ENCODE measurements around the gene PABPC1L2A.
"Not testable (repeated sequence)": the region's sequence is repeated elsewhere in the genome, so short reads cannot be mapped to it uniquely, and the experiment has no call there.

The PABPC1L2A gene

DNA sequence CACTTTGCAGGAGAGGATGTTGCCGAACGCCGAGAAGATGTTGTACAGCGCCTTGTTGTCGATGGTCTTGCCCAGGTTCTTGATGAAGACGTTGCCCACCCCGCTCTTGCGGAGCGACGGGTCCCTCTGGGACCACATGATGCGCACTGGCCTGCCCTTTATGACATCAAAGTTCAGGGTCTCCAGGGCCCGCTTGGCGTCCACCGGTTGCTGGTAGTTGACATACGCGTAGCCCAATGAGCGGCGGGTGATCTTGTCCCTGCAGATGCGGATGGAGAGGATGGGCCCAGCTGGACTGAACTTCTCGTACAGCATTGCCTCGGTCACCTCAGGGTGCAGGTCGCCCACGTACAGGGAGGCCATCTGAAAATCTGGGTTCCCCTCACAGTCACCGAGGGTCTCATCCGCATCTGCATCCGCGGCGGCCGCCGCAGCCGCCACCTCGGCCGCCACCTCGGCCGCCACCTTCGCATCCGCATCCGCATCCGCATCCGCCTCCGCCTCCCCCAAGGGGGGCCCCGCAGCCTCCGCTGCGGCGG is at the start of gene PABPC1L2A:
TSS of gene PABPC1L2A (minus strand) at position 489 of the 539 bp plus-strand sequence. CDS start at position 363, 126 bp downstream.
- not testable (repeated sequence) for H3K4me1 ChIP-seq (ENCODE audit: control insufficient read depth, insufficient read depth, low read length); H3K36me3 ChIP-seq (ENCODE audit: control insufficient read depth, insufficient read depth, low read length); H3K9ac ChIP-seq (ENCODE audit: low read length); H3K27me3 ChIP-seq (ENCODE audit: control insufficient read depth, insufficient read depth, low read length); H3K9me3 ChIP-seq (ENCODE audit: control insufficient read depth, low read length); H3K4me3 ChIP-seq (ENCODE audit: low read length)

DNA sequence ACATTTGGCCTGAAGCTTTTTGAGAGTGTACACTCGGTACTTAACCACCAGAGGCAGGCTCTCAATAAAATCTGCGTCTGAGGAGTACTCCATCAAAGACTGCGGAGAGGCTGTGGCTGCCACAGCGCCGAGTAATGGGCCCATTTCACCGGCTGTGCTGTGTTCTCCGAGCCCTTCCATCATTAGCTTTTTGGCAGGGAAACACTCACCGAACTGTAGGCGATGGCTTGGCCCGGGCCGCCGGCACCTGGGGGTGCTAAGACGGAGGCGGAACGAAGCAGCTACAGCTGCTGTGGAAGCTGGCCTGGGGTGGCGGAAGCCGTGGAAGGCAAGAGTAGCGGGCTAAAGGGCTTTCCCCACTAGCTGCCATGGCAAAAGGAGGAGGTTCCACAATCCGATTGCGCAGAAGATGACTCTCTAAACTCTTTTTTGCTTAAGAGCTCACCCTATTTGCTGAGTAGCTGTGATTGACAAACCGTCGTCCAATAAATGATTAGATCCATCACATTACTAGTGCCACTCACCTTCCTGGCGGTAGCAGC is 48.5 kb upstream of the PABPC1L2A start:
- Histone ChIP-seq H3K4me1 (ENCODE audit: control insufficient read depth, insufficient read depth, low read length) (no peaks in the 10 kb centered on the region), H3K9ac (ENCODE audit: low read length) (no peak overlapping the region), H3K36me3 (ENCODE audit: control insufficient read depth, insufficient read depth, low read length) (no peaks in the 10 kb centered on the region), H3K4me3 (ENCODE audit: low read length) (no peak overlapping the region), H3K27me3 (ENCODE audit: control insufficient read depth, insufficient read depth, low read length) (no peaks in the 10 kb centered on the region), H3K9me3 (ENCODE audit: control insufficient read depth, low read length) (no peaks in the 10 kb centered on the region)

DNA sequence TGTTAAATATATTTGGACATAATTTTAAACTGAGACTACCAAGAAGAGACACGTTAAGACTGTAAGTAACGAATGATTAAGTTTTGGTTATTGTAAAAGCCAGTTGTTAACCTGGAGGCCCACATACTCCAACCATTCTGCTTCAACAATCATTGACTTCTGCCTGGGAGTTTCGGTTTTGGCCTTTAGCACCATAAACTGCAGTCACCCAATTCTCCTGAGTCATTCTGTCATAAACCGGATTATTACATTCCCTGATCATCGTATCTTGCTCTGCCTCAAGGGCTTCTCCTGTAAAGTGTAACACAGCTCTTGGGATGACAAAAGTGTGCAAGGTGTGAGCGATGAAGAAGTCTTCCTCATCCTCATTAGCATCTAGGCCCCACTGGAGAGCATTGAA is 46.9 kb upstream of the PABPC1L2A start:
- no peaks in the 10 kb centered on the region for H3K36me3 ChIP-seq (ENCODE audit: control insufficient read depth, insufficient read depth, low read length)
- no peaks in the 10 kb centered on the region for H3K4me1 ChIP-seq (ENCODE audit: control insufficient read depth, insufficient read depth, low read length)
- no peak overlapping the region for H3K9ac ChIP-seq (ENCODE audit: low read length)
- H3K27me3 ChIP-seq (ENCODE audit: control insufficient read depth, insufficient read depth, low read length), result no peaks in the 10 kb centered on the region
- H3K4me3 ChIP-seq (ENCODE audit: low read length), result no peak overlapping the region
- no peaks in the 10 kb centered on the region for H3K9me3 ChIP-seq (ENCODE audit: control insufficient read depth, low read length)

GRCh38 chrX:73099505-73099904 is 20.2 kb upstream of the PABPC1L2A start:
- H3K9me3 ChIP-seq (ENCODE audit: control insufficient read depth, low read length); H3K4me3 ChIP-seq (ENCODE audit: low read length); H3K27me3 ChIP-seq (ENCODE audit: control insufficient read depth, insufficient read depth, low read length); H3K4me1 ChIP-seq (ENCODE audit: control insufficient read depth, insufficient read depth, low read length); H3K9ac ChIP-seq (ENCODE audit: low read length); H3K36me3 ChIP-seq (ENCODE audit: control insufficient read depth, insufficient read depth, low read length): not testable (repeated sequence)

GRCh38 chrX:73086766-73087165 is 7.5 kb upstream of the PABPC1L2A start:
- H3K9ac ChIP-seq (ENCODE audit: low read length); H3K4me1 ChIP-seq (ENCODE audit: control insufficient read depth, insufficient read depth, low read length); H3K9me3 ChIP-seq (ENCODE audit: control insufficient read depth, low read length); H3K4me3 ChIP-seq (ENCODE audit: low read length); H3K36me3 ChIP-seq (ENCODE audit: control insufficient read depth, insufficient read depth, low read length); H3K27me3 ChIP-seq (ENCODE audit: control insufficient read depth, insufficient read depth, low read length): not testable (repeated sequence)

DNA sequence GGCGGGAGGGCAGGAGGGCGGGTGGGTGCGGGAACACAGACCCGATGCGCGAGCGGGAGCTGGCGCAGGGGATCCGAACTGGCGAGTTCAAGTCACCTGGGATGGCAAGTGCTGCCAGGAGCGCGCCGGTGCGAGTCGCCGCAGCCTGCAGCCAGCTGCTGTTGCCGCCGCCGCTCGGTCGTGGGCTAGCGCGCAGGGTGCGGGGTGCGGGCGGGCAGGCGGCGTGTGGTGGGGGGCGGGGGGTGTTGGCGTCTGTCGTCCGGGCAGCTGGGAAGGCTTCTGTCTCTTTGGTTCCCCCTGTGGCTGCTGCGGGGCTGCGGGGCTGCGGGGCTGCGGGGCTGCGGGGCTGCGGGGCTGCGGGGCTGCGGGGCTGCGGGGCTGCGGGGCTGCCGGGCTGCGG is 572 bp upstream of the PABPC1L2A start:
- not testable (repeated sequence) for H3K36me3 ChIP-seq (ENCODE audit: control insufficient read depth, insufficient read depth, low read length); H3K27me3 ChIP-seq (ENCODE audit: control insufficient read depth, insufficient read depth, low read length)

DNA sequence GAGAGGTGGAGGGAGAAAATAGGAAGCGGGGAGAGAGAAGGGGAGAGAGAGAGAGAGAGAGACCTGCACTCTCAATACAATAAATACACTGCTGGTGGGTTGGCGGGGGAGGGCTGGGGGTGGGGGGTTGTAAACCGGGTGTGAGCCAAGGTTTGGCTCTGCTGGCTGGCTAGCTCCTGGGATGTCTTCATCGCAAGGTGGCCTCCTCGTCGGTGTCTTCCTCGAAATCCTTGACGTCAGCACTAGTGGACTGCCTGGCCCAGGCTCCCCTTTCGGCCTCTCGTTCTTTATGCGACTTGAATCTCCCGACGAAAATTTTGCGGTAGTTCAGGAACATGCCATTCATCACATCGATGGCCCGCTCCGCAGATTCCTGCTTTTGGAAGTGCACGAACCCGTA is 715 bp downstream of the PABPC1L2A start:
- not testable (repeated sequence) for H3K9ac ChIP-seq (ENCODE audit: low read length); H3K9me3 ChIP-seq (ENCODE audit: control insufficient read depth, low read length); H3K4me3 ChIP-seq (ENCODE audit: low read length); H3K27me3 ChIP-seq (ENCODE audit: control insufficient read depth, insufficient read depth, low read length); H3K36me3 ChIP-seq (ENCODE audit: control insufficient read depth, insufficient read depth, low read length); H3K4me1 ChIP-seq (ENCODE audit: control insufficient read depth, insufficient read depth, low read length)

More for the DNA sequence above, 572 bp upstream of the PABPC1L2A start:
- H3K9me3 ChIP-seq (ENCODE audit: control insufficient read depth, low read length); H3K9ac ChIP-seq (ENCODE audit: low read length); H3K4me3 ChIP-seq (ENCODE audit: low read length); H3K4me1 ChIP-seq (ENCODE audit: control insufficient read depth, insufficient read depth, low read length): not testable (repeated sequence)

DNA sequence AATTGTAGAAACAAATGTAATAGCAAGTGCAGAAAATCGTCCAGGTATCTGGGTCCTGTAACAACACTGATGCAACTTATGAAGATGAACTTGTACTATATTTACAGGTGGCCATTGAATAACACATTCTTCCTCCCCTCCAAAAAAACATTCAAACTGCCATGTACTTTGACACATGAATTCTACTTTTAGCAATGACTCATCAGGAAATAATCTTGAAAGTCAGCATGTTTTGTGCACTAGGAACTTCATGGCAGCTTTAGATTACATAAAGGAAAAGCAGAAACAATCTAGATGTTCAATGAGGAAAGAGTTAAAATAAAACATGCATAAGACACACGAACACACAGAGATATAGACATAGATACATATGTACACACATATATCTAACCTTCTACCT is 2.5 kb downstream of the PABPC1L2A start:
- H3K9me3 ChIP-seq (ENCODE audit: control insufficient read depth, low read length), result no peaks in the 10 kb centered on the region
- no peak overlapping the region for H3K4me3 ChIP-seq (ENCODE audit: low read length)
- peaks cover 4% of the 10 kb centered on the region for H3K27me3 ChIP-seq (ENCODE audit: control insufficient read depth, insufficient read depth, low read length)
- H3K36me3 ChIP-seq (ENCODE audit: control insufficient read depth, insufficient read depth, low read length), result no peaks in the 10 kb centered on the region
- no peaks in the 10 kb centered on the region for H3K4me1 ChIP-seq (ENCODE audit: control insufficient read depth, insufficient read depth, low read length)
- H3K9ac ChIP-seq (ENCODE audit: low read length), result no peak overlapping the region

GRCh38 chrX:73069365-73070035 is 9.8 kb downstream of the PABPC1L2A start:
- Histone ChIP-seq H3K9ac (ENCODE audit: low read length) (no peak overlapping the region), H3K9me3 (ENCODE audit: control insufficient read depth, low read length) (no peaks in the 10 kb centered on the region), H3K4me1 (ENCODE audit: control insufficient read depth, insufficient read depth, low read length) (no peaks in the 10 kb centered on the region)

DNA sequence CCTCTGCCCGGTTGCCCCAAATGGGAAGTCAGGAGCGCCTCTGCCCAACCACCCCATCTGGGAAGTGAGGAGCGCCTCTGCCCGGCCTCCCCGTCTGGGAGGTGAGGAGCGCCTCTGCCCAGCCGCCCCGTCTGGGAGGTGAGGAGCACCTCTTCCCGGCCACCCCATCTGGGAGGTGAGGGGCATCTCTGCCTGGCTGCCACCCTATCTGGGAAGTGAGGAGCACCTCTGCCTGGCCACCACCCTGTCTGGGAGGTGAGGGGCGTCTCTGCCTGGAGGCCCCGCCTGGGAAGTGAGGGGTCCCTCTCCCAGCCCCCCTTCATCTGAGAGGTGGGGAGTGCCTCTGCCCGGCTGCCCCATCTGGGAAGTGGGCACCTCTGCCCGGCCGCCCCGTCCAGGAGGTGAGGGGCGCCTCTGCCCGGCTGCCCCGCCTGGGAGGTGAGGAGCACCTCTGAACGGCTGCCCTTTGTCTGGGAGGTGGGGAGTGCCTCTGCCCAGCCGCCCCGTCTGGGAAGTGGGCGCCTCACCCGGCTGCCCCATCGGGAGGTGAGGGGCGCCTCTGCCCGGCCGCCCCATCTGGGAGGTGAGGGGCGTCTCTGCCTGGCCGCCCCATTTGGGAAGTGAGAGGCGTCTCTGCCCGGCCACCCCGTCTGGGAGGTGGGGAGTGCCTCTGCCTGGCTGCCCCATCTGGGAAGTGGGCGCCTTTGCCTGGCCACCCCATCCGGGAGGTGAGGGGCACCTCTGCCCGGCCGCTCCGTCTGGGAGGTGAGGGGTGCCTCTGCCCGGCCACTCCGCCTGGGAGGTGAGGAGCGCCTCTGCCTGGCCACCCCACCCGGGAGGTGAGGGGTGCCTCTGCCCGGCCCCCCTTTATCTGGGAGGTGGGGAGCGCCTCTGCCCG is 10.6 kb downstream of the PABPC1L2A start:
- no peaks in the 10 kb centered on the region for H3K27me3 ChIP-seq (ENCODE audit: control insufficient read depth, insufficient read depth, low read length)
- H3K4me3 ChIP-seq (ENCODE audit: low read length), result no peak overlapping the region

More at GRCh38 chrX:73069365-73070035, 9.8 kb downstream of the PABPC1L2A start:
- no peaks in the 10 kb centered on the region for H3K36me3 ChIP-seq (ENCODE audit: control insufficient read depth, insufficient read depth, low read length)
- no peak overlapping the region for H3K4me3 ChIP-seq (ENCODE audit: low read length)
- no peaks in the 10 kb centered on the region for H3K27me3 ChIP-seq (ENCODE audit: control insufficient read depth, insufficient read depth, low read length)

DNA sequence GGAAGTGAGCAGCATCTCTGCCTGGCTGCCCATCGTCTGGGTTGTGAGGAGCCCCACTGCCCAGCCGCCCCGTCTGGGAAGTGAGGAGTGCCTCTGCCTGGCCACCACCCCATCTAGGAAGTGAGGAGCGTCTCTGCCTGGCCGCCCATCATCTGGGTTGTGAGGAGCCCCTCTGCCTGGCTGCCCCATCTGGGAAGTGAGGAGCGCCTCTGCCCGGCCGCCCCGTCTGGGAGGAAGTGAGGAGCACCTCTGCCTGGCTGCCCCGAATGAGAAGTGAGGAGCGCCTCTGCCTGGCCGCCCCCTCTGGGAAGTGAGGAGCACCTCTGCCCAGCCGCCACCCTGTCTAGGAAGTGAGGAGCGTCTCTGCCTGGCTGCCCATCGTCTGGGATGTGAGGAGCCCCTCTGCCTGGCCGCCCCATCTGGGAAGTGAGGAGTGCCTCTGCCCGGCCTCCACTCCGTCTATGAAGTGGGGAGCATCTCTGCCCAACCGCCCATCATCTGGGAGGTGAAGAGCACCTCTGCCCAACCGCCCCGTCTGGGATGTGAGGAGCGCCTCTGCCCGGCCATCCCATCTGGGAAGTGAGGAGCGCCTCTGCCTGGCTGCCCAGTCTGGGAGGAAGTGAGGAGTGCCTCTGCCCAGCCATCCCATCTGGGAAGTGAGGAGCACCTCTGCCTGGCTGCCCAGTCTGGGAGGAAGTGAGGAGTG is 11.4 kb downstream of the PABPC1L2A start:
- not testable (repeated sequence) for H3K27me3 ChIP-seq (ENCODE audit: control insufficient read depth, insufficient read depth, low read length); H3K36me3 ChIP-seq (ENCODE audit: control insufficient read depth, insufficient read depth, low read length); H3K9me3 ChIP-seq (ENCODE audit: control insufficient read depth, low read length); H3K4me3 ChIP-seq (ENCODE audit: low read length); H3K9ac ChIP-seq (ENCODE audit: low read length); H3K4me1 ChIP-seq (ENCODE audit: control insufficient read depth, insufficient read depth, low read length)

More for the DNA sequence above, 10.6 kb downstream of the PABPC1L2A start:
- H3K36me3 ChIP-seq (ENCODE audit: control insufficient read depth, insufficient read depth, low read length), result no peaks in the 10 kb centered on the region
- H3K4me1 ChIP-seq (ENCODE audit: control insufficient read depth, insufficient read depth, low read length), result no peaks in the 10 kb centered on the region
- H3K9me3 ChIP-seq (ENCODE audit: control insufficient read depth, low read length), result no peaks in the 10 kb centered on the region
- no peak overlapping the region for H3K9ac ChIP-seq (ENCODE audit: low read length)

Measured in mucosa of stomach (tissue), 1 donor.